HepG2 (cell line): ENCODE data around the gene ZC3H18. TPM values are rescaled to one million over a fixed set of nuclear protein-coding genes. Genes with fewer than 3 reads are reported as not detected.
A peak's percentile ranks its signal among the peaks of the same experiment; 100 is the strongest.

Source experiments
- ARID2 ChIP-seq: sonication (generic); formaldehyde crosslinking; IDR thresholded peaks from 2 replicates; pipeline ENCODE4 v1.8.1; 2022; ENCODE audit warnings: mild to moderate bottlenecking, missing genetic modification reagents, borderline replicate concordance
- ATM ChIP-seq: fragments of 450-650 bp; IDR thresholded peaks from 2 replicates; pipeline ENCODE4 v1.7.1; 2017; ENCODE audit warnings: mild to moderate bottlenecking, borderline replicate concordance
- BHLHE40 ChIP-seq: IDR thresholded peaks from 2 replicates; pipeline ENCODE4 v1.6.1; 2011; ENCODE audit warnings: low read length, improper control_type of control experiment
- GLI4 ChIP-seq: sonication (generic); formaldehyde crosslinking; IDR thresholded peaks from 2 replicates; pipeline ENCODE4 v1.5.1; 2020; ENCODE audit warnings: missing genetic modification reagents, mild to moderate bottlenecking, moderate library complexity, borderline replicate concordance
- KDM3A ChIP-seq: IDR thresholded peaks from 2 replicates; pipeline ENCODE4 v1.6.1; 2018; ENCODE audit warnings: low read depth, missing compliant biosample characterization
- LRRFIP1 ChIP-seq: sonication (generic); formaldehyde crosslinking; conservative IDR thresholded peaks from 2 replicates; pipeline ENCODE4 v1.4.0; 2020; ENCODE audit warnings: missing genetic modification reagents
- MTA3 ChIP-seq: sonication (generic); formaldehyde crosslinking; IDR thresholded peaks from 2 replicates; pipeline ENCODE4 v1.4.0; 2020; ENCODE audit warnings: missing genetic modification reagents
- SMYD3 ChIP-seq: sonication (generic); formaldehyde crosslinking; IDR thresholded peaks from 2 replicates; pipeline ENCODE4 v1.8.1; 2023; ENCODE audit warnings: mild to moderate bottlenecking, missing genetic modification reagents
- TFDP1 ChIP-seq: IDR thresholded peaks from 2 replicates; pipeline ENCODE4 v1.6.1; 2016; ENCODE audit warnings: missing compliant biosample characterization, missing genetic modification reagents, borderline replicate concordance
- THAP9 ChIP-seq: sonication (generic); formaldehyde crosslinking; IDR thresholded peaks from 2 replicates; pipeline ENCODE4; 2020; ENCODE audit warnings: missing genetic modification reagents, mild to moderate bottlenecking, borderline replicate concordance
- ZNF747 ChIP-seq: sonication (generic); formaldehyde crosslinking; IDR thresholded peaks from 2 replicates; pipeline ENCODE4 v1.8.1; 2023; ENCODE audit warnings: missing genetic modification reagents, mild to moderate bottlenecking, borderline replicate concordance
- polyA plus RNA-seq, 8 experiments: library from polyadenylated mRNA; depleted of rRNA in 3 of 8; stranded (reverse) in 7 of 8; unstranded in 1 of 8; fragments of >200 nt; fragmentation: Illumina TruSeq in 4 of 8; extraction: Trizol in 4 of 8; gene quantifications; 2 replicates each; pipeline versions ENCODE4 v1.2.1 to v1.2.3, GENCODE V29; 2011 to 2016; ENCODE audit warnings: low read depth in 4 of 8, missing spikeins in 1 of 8, mixed read lengths in 1 of 8; ENCODE audit not compliant: insufficient read depth in 1 of 8
- total RNA-seq, 5 experiments: library from RNA; depleted of rRNA; stranded (reverse); fragments of >200 nt; fragmentation: Illumina TruSeq; extraction: Trizol; gene quantifications; 2 replicates each; pipeline ENCODE4 v1.2.3, GENCODE V29; 2016; ENCODE audit warnings: low read depth in 1 of 5
- TF ChIP-seq, protein P1 (sequence below), 2 experiments: fragments of 450-650 bp in 1 of 2; sonication (generic) in 1 of 2; formaldehyde crosslinking in 1 of 2; IDR thresholded peaks; 2 replicates each; pipeline versions ENCODE4 v1.6.1 to v1.8.0; 2016 to 2022; ENCODE audit warnings: antibody characterized with exemption in 1 of 2, mild to moderate bottlenecking in 1 of 2, missing genetic modification reagents in 1 of 2

ZC3H18 gene
- total and polyA plus RNA-seq, 2 of the 13 experiments (the other 11 are each of a cell fraction or from before 2014, with no cell fraction given): 11.2 to 27.4 TPM

DNA sequence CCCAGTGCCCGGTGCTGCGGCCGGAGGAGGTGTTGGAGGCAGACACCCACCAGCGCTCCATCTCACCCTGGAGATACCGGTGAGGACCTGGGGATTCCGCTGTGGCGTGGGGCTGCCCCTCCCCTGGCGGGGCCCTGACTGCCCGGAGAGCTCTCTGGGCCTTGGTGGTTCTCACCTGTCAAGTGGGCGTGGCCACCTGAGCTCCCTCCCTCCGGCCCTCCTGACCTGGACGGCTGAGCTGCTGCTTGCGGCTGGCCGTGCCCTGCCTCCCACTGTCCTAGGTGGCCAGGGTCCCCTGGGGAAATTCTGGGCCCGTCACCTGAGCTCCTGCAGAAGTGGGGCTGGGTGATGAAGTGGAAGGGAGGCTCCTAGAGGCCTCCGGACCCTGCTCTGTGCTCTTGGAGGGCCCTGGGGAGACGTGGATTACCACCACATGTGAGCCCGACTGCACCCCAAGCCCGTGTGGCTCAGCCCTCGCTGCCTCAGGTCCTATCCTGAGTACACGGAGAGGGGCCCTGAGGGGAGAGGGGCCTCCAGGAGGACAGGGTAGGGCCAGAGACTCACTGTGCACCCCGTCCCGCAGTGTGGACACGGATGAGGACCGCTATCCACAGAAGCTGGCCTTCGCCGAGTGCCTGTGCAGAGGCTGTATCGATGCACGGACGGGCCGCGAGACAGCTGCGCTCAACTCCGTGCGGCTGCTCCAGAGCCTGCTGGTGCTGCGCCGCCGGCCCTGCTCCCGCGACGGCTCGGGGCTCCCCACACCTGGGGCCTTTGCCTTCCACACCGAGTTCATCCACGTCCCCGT, 69.2 kb downstream of the ZC3H18 start (continued):
- TF ChIP-seq ATM (no peak), BHLHE40 (no peak), TFDP1 (0 out of 2 replicates have a peak, but pooled peaks have one; percentile 3), KDM3A (CRISPR knock-in tag) (no peak), GLI4 (CRISPR knock-in tag) (no peak), SMYD3 (CRISPR knock-in tag) (no peak), THAP9 (CRISPR knock-in tag) (0 out of 2 replicates have a peak, but pooled peaks have one; percentile 11), LRRFIP1 (no peak), ARID2 (no peak), MTA3 (no peak), ZNF747 (no peak)
- TF ChIP-seq, protein P1, sequence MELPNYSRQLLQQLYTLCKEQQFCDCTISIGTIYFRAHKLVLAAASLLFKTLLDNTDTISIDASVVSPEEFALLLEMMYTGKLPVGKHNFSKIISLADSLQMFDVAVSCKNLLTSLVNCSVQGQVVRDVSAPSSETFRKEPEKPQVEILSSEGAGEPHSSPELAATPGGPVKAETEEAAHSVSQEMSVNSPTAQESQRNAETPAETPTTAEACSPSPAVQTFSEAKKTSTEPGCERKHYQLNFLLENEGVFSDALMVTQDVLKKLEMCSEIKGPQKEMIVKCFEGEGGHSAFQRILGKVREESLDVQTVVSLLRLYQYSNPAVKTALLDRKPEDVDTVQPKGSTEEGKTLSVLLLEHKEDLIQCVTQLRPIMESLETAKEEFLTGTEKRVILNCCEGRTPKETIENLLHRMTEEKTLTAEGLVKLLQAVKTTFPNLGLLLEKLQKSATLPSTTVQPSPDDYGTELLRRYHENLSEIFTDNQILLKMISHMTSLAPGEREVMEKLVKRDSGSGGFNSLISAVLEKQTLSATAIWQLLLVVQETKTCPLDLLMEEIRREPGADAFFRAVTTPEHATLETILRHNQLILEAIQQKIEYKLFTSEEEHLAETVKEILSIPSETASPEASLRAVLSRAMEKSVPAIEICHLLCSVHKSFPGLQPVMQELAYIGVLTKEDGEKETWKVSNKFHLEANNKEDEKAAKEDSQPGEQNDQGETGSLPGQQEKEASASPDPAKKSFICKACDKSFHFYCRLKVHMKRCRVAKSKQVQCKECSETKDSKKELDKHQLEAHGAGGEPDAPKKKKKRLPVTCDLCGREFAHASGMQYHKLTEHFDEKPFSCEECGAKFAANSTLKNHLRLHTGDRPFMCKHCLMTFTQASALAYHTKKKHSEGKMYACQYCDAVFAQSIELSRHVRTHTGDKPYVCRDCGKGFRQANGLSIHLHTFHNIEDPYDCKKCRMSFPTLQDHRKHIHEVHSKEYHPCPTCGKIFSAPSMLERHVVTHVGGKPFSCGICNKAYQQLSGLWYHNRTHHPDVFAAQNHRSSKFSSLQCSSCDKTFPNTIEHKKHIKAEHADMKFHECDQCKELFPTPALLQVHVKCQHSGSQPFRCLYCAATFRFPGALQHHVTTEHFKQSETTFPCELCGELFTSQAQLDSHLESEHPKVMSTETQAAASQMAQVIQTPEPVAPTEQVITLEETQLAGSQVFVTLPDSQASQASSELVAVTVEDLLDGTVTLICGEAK (IDR thresholded peaks at IDR 0.05): no peak
- TF ChIP-seq, protein P1 (CRISPR knock-in tag; IDR thresholded peaks at IDR 0.05): peak; percentile 55; the same call in 1 of the 2 replicates
